ENCODE data around the gene LETMD1. TPM values are rescaled to one million over a fixed set of nuclear protein-coding genes. Genes with fewer than 3 reads are reported as not detected.

LETMD1 gene
- total and polyA plus RNA-seq, 2 of the 8 experiments (the other 6 are each of a cell fraction or from before 2014, with no cell fraction given): 39.4 to 65.3 TPM

DNA sequence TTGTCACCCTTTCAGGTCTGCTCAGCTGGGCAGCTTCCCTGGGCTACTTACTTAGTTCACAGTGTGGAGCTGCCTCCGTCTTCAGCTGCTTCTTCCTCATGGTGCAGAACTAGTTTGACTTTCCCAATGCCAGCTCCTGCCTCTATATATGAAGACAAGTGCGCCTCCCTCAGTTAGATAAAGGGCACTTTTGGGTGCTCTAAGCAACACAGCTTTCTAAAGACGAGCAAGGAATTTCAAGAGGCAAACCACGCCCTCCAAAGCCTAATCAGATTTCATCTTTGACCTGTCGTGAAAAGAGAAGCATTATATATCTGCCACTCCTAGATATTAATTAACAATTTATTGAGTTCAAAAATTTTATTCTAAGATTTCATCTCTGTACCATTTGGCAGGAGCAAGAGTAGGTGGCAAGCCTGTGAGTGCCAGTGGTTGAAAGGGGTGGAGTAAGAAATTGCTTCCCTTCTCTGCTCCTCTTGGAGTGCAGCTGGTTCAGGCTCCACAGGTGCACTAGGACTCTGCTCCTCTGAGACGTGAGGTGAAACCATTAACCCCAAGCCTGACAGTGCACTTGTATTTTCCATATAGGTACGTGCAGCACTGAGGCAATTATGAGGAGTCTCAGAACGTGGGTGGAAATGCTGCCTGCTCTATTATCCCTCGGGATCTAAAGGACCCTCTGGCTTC, 19.9 kb upstream of the LETMD1 start:
- Histone ChIP-seq H3K23me2 (ENCODE audit: low read depth, low read length) (peaks cover 1% of the 10 kb centered on the region; the same call in 1 of the 2 replicates), H4K20me1 (replicated peaks in 1 of 2; ENCODE audit: control insufficient read depth in 1 of 2, insufficient read depth in 2 of 2, low read length in 2 of 2) (no peaks in the 10 kb centered on the region), H2BK20ac (ENCODE audit: low read length) (no peak overlapping the region), H3K4me1 (replicated peaks in 1 of 4; ENCODE audit: control insufficient read depth in 3 of 4, insufficient read depth in 4 of 4, low read length in 3 of 4) (peaks cover 9 to 16% (median 13%) of the 10 kb centered on the region in 4 experiments), H2AK5ac (ENCODE audit: low read depth, low read length) (no peak overlapping the region), H3K23ac (ENCODE audit: insufficient read length) (no peak overlapping the region), H3K9ac (replicated peaks in 1 of 4; ENCODE audit: extremely low read depth in 1 of 4, low read depth in 3 of 4, low read length in 3 of 4) (no peak overlapping the region), H3K14ac (ENCODE audit: insufficient read length) (no peak overlapping the region), H2BK15ac (ENCODE audit: low read length) (no peak overlapping the region), H2AFZ (ENCODE audit: low read length) (peak overlapping the region; percentile 72; the same call in 1 of the 2 replicates), H2BK12ac (ENCODE audit: low read depth, low read length) (no peak overlapping the region), H4K91ac (replicated peaks; ENCODE audit: insufficient read length, low read length) (no peak overlapping the region), H3K27ac (ENCODE audit: low read depth, low read length) (no peak overlapping the region), H4K5ac (ENCODE audit: insufficient read length, low read depth, low read length) (no peak overlapping the region), H3K36me3 (ENCODE audit: control insufficient read depth in 2 of 4, insufficient read depth in 4 of 4, low read length in 3 of 4) (no peaks in the 10 kb centered on the region), H3K27me3 (replicated peaks in 1 of 4; ENCODE audit: control insufficient read depth in 3 of 4, extremely low read depth in 1 of 4, insufficient read depth in 3 of 4, low read length in 3 of 4) (no peaks in the 10 kb centered on the region; a peak in 1 of 7 replicates), H2BK120ac (replicated peaks; ENCODE audit: low read depth, low read length) (no peak overlapping the region), H2BK5ac (ENCODE audit: low read depth, low read length) (no peak overlapping the region), H3K79me1 (ENCODE audit: low read depth, low read length) (peaks cover 2% of the 10 kb centered on the region; the same call in 1 of the 2 replicates), H3K79me2 (ENCODE audit: control insufficient read depth in 1 of 2, insufficient read depth in 2 of 2, low read length in 2 of 2) (peaks cover 9 to 23% of the 10 kb centered on the region in 2 experiments), H3K18ac (ENCODE audit: extremely low read depth, low read length) (0 out of 2 replicates have a peak overlapping the region, but pooled peaks have one; percentile 19), H3K9me3 (ENCODE audit: insufficient read depth in 2 of 2, low read depth in 1 of 2, low read length in 1 of 2) (no peaks in the 10 kb centered on the region), H3K4ac (replicated peaks; ENCODE audit: insufficient read length, low read depth, low read length) (no peak overlapping the region), H4K8ac (ENCODE audit: extremely low read depth, insufficient read depth, low read length) (no peak overlapping the region), H3K4me3 (ENCODE audit: extremely low read depth in 1 of 4, insufficient read depth in 2 of 4, low read depth in 3 of 4, low read length in 4 of 4) (peak overlapping the region in 2 of 4 experiments; percentile 2 to 20; a peak in 1 of 8 replicates), H3K4me2 (ENCODE audit: insufficient read depth in 1 of 2, low read depth in 2 of 2, low read length in 2 of 2) (peak overlapping the region; percentile 26 to 50; a peak in 3 of 4 replicates), H3K56ac (replicated peaks; ENCODE audit: insufficient read length, low read depth, low read length) (no peak overlapping the region)
- FAIRE-seq (no peak), DNase-seq (ENCODE audit: low read depth in 1 of 2, low spot score in 2 of 2) (peak in 1 of 2 experiments; percentile 38)
- CTCF ChIA-PET (ENCODE audit: partially characterized antibody): interaction anchor here (0.5 to 8.0 kb wide), 20 partner anchors 9 to 310 kb away, joined by 3 to 66 read pairs (median 5); partner anchors contain the start of gene TMPRSS12
- POLR2A ChIA-PET (ENCODE audit: partially characterized antibody): interaction anchor here (0.8 to 4.2 kb wide), 8 partner anchors 15 to 203 kb away, joined by 3 to 30 read pairs (median 4); partner anchors contain the start of genes CSRNP2, LETMD1 and POU6F1
- WGBS, 2 experiments (ENCODE audit: extremely low coverage in 1 of 2, insufficient coverage in 1 of 2, insufficient read length in 1 of 2, insufficient replicate concordance in 2 of 2, low coverage in 1 of 2, low lambda C conversion rate in 2 of 2, missing lambda C conversion rate in 1 of 2): 29% methylated on average over 8 of the region's 9 CpGs; no CpG with 5 or more reads in 1 of the 2 experiments
- peak; percentile 69 to 82 for TF ChIP-seq RAD21 (IDR thresholded peaks at IDR 0.05 in 1 of 2, conservative IDR thresholded peaks at IDR 0.05 in 1 of 2; ENCODE audit: low read depth in 2 of 2, low read length in 2 of 2)
- no peak for TF ChIP-seq SIRT6 (IDR thresholded peaks at IDR 0.05; ENCODE audit: low read length)
- TF ChIP-seq SRF (IDR thresholded peaks at IDR 0.05; ENCODE audit: low read depth, low read length): no peak
- no peak for TF ChIP-seq SIX5 (IDR thresholded peaks at IDR 0.05; ENCODE audit: low read depth, low read length)
- no peak for TF ChIP-seq KDM5A (IDR thresholded peaks at IDR 0.05; ENCODE audit: low read length)
- peak; percentile 77 for TF ChIP-seq TAF1 (IDR thresholded peaks at IDR 0.05; ENCODE audit: low read depth, low read length)
- TF ChIP-seq POLR2AphosphoS5 (IDR thresholded peaks at IDR 0.05; ENCODE audit: low read depth, low read length): no peak
- no peak for TF ChIP-seq ZNF274 (IDR thresholded peaks at IDR 0.05; ENCODE audit: borderline replicate concordance, extremely low read depth, low read length)
- TF ChIP-seq SP4 (IDR thresholded peaks at IDR 0.05; ENCODE audit: low read length): no peak
- TF ChIP-seq, protein P1, sequence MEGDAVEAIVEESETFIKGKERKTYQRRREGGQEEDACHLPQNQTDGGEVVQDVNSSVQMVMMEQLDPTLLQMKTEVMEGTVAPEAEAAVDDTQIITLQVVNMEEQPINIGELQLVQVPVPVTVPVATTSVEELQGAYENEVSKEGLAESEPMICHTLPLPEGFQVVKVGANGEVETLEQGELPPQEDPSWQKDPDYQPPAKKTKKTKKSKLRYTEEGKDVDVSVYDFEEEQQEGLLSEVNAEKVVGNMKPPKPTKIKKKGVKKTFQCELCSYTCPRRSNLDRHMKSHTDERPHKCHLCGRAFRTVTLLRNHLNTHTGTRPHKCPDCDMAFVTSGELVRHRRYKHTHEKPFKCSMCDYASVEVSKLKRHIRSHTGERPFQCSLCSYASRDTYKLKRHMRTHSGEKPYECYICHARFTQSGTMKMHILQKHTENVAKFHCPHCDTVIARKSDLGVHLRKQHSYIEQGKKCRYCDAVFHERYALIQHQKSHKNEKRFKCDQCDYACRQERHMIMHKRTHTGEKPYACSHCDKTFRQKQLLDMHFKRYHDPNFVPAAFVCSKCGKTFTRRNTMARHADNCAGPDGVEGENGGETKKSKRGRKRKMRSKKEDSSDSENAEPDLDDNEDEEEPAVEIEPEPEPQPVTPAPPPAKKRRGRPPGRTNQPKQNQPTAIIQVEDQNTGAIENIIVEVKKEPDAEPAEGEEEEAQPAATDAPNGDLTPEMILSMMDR (IDR thresholded peaks at IDR 0.05; ENCODE audit: control extremely low read depth in 1 of 3, insufficient read depth in 1 of 3, low read depth in 1 of 3, low read length in 3 of 3): peak in 2 of 3 experiments; percentile 61 to 65; a peak in 3 of 4 replicates
